Hepatocyte (in vitro differentiated cells): ENCODE results near the gene OPCML.

Experiments used
- EZH2 ChIP-seq: fragments of 200-600 bp; sonication (generic); IDR thresholded peaks from 2 replicates; pipeline ENCODE4 v1.6.1; 2016; ENCODE audit warnings: antibody characterized with exemption, mild to moderate bottlenecking, borderline replicate concordance
- TF ChIP-seq, protein P1 (sequence below): fragments of 200-600 bp; sonication (generic); IDR thresholded peaks from 2 replicates; pipeline ENCODE4 v1.5.1; 2016; ENCODE audit warnings: antibody characterized with exemption, mild to moderate bottlenecking; ENCODE audit not compliant: poor library complexity

DNA sequence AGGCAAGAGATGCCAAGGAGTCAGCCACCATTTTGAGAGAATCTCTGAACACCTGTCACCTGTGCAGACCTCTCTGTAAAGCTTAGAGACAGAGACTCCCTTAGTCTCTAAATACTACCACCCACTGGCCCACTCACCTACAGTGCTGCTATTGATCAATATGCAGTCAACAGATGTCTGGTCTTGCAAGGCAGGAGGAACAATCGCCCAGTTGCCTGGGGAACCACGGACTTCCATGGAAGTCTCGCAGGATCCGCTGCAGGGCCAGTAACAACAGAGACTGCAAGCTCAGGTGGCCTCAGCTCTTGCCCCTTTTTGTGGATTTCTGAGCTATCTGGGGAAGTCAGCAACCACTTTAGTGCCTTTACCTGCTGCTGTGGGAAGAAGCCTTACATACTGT is 195.1 kb downstream of the OPCML start:
- TF ChIP-seq, protein P1, sequence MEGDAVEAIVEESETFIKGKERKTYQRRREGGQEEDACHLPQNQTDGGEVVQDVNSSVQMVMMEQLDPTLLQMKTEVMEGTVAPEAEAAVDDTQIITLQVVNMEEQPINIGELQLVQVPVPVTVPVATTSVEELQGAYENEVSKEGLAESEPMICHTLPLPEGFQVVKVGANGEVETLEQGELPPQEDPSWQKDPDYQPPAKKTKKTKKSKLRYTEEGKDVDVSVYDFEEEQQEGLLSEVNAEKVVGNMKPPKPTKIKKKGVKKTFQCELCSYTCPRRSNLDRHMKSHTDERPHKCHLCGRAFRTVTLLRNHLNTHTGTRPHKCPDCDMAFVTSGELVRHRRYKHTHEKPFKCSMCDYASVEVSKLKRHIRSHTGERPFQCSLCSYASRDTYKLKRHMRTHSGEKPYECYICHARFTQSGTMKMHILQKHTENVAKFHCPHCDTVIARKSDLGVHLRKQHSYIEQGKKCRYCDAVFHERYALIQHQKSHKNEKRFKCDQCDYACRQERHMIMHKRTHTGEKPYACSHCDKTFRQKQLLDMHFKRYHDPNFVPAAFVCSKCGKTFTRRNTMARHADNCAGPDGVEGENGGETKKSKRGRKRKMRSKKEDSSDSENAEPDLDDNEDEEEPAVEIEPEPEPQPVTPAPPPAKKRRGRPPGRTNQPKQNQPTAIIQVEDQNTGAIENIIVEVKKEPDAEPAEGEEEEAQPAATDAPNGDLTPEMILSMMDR, result no peak
- TF ChIP-seq EZH2, result no peak
